NOMO-1 treated with dmso at 0.1 percent for 144 hours (cell line): ENCODE data around the gene SAMD15.
"Not testable (repeated sequence)": the region's sequence is repeated elsewhere in the genome, so short reads cannot be mapped to it uniquely, and the experiment has no call there.

Experiments used
- DNase-seq: peaks from one replicate; lab custom pipeline; 2025; ENCODE audit not compliant: unreplicated experiment; lab: John Stamatoyannopoulos, UW

Gene SAMD15

DNA sequence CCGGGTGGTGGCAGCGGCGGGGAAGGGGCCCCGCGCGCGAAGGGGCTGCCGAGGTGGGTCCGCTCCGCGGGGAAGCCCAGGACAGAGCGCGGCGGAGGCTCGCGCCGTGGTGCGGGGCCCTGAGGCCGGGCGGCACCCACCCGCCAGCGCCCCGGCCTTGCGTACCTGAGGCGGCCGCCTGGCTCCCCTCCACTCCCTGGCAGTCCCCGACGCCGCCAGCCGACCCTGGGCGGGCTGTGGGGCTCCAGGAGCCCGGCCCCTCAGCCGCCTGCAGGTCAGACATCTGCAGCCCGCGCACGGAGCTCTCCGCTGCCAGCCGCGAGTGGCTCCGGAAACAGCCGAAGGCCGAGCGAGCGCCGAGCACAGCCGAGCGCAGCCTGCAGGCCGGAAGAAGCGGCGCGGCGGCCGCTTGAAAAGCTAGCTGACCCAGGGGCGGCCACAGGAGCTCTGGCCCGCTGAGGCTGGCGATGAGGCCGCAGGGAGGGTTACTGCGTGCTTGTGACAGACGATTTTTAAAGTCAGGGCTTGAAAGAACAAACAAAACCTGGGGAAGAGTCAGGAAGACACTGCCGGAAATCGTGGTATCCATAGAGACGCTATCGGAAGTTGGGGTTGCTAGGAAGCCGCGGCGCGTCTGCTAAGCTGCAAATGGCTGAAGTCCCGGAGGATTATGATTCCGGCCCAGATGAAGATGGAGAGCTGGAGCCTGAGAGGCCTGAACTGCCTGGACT is at the start of gene SAMD15, which contains the start of gene TMED8:
SAMD15 (plus strand) TSS at position 609 of the 731 bp plus-strand sequence; CDS start at position 649, 40 bp downstream.
TMED8 (minus strand) TSS at position 324 of the 731 bp plus-strand sequence; CDS start at position 283, 41 bp downstream.
- peak; percentile 83 for DNase-seq

DNA sequence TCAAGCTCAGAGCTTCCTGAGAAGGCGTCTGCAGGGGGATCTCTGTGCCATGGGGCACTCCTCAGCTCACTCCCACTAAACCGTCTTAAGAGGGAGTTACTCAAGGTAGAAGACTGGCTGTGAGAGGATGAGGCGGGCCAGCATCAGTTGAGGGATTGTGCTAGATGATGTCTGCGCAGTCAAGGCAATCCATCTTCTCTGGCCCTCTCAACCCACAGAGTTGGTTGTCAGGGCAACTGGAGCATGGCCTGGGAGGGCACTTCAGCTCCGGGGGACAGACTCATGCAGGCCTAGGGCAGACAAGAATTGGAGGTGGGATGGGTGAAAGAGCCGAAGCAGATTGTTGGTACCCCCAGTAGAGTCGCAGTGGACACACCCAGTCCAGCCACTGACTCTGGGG is 47.3 kb upstream of the SAMD15 start:
- no peak for DNase-seq

DNA sequence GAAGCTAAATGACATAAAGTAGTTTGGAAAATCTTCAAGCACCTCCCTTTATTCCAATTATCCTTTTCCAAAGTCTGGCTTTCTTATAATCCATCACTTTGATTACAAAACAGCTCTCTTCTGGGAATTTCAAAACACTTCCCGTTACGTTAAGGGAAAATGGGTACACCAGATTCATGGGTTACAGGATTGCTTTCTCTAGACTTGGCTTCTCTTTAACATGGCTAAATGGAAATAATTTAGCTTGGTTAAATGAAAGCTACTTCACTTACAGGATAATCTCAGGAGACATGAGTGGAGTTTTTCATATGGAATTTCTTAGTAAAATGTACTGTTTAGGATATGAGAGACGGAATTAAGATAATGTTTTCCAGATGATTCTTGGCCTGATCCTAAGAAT is 41.6 kb upstream of the SAMD15 start:
- DNase-seq, result no peak

DNA sequence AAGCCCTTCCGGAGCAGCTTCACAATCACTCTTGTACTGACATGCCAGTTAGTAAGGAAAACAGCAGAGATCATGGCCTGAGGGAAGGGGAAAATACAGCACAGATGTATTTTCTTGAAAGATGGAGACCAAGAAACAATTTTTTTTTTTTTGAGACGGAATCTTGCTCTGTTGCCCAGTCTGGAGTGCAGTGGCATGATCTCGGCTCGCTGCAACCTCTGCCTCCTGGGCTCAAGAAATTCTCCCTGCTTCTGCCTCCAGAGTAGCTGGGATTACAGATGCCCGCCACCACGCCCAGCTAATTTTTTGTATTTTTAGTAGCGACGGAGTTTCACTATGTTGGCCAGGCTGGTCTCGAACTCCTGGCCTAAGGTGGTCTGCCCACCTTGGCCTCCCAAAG is 39.9 kb upstream of the SAMD15 start:
- not testable (repeated sequence) for DNase-seq

DNA sequence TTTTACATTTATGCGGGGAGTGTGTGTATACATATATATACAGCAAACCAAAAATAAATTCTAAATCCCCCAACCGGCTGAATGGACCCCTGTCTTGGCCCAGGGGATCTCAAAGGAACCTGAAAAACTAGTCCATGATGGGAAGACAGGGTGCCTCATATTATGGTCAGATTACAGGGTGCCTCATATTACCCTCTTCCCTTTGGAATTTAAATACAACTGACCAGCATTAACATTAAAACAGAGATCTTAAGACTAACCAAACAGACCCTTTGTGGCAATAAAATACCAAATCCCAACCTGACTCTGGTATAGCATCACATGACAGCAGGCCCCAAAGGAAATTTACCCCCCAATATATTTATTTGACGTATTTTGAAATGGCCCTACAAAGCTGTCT is 39.3 kb upstream of the SAMD15 start:
- DNase-seq, result no peak

DNA sequence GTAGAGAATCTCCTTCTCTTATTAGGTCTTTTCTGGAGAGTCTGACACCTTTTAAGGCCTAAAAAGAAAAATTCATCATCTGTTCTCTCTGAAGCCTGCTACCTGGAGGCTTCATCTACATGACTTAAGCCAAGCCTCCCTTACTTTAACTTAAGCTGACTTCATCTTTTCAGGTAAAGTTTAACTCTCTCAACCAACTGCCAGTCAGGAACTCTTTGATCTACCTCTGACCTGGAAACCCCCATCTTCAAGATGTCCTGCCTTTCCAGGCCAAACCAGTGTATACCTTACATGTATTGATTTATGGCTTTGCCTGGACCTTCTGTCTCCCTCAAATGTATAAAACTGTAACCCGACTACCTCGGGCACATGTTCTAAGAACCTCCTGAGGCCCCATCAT is 38.9 kb upstream of the SAMD15 start:
- DNase-seq, result no peak

DNA sequence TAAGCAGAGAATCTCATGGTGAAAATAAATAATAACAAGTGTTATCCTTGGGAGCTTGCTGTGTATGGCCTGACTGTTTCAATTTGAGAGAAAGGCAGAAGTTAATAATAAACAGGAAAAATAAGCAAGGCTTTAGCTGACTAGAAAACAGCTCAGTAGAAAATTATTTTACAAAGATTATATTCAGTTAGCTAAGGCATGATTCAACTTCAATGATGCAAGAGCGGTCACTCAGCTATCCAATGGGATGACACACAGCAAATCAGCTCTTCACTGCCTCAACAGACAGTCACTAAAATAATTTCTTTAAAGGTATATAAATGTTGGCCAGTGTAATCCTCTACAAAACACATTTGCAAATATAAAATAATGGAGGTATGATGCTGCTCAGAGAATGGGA is 37.8 kb upstream of the SAMD15 start:
- DNase-seq, result no peak

DNA sequence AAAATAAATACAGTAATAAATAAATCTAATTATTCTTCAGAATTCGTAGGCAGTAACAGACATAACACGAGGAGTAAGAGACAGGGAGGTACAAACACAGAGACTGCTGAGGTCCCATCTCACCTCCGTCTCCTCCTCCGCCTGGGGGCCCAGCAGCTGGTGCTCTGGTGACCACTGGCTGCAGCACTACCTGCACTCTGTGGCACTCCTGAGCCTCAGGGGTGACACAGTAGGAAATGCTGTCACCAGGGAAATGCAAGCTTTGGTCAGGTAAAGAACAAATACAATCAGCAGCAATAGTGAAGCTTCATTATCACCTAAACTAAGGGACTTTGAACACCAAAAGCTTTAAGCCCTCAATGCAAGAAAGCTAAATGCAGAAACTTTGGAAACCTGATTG is 36.8 kb upstream of the SAMD15 start:
- no peak for DNase-seq

DNA sequence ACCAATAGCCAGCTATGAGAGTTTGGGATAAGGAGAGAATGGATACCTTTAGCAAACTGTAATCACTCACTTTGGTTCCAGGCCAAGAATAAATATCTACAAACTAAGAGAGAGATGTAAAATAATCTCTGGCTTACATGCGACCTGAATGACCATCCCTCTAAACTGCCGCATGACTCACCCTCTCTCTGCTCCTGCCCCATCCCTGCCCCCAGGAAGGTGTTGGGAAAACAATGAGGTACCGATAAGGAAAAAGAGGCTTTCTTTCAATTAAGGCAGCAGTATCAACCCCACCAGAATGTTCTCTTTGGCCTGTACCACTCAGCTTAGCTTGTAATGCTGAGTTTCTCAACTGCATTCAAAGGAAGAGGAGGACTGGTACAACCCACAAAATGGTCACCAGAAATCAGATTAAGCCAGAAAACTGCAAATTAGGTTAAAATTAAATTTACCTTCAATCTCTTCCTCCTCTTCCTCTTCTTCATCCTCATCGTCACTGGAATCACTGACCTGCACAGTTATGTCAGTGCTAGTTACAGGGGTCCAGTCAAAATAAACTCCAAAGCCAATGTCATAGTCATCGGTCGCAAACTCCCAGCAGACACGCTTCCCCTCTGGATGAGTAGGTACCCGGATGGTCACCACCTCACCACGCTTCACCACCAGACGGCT is 34.3 kb upstream of the SAMD15 start:
- no peak for DNase-seq

DNA sequence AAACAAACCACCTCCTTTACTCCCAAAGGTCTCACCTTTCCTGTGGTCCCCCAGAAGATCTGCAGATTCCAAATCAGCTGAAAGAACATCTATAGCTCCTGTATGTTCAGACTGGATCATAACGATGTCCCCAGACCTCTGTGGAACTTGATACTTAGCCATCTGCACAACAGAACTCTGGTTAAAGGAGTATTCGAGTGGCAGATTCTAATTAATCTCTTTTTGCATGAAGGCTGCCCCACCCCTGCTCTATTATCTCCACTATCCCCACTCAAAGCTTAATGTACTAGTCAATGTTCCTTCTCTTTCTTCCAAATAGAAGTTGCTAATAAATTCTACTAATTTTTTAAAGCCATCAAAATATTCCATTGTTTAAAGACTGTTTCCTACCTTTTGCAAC is 33.5 kb upstream of the SAMD15 start:
- DNase-seq, result no peak

DNA sequence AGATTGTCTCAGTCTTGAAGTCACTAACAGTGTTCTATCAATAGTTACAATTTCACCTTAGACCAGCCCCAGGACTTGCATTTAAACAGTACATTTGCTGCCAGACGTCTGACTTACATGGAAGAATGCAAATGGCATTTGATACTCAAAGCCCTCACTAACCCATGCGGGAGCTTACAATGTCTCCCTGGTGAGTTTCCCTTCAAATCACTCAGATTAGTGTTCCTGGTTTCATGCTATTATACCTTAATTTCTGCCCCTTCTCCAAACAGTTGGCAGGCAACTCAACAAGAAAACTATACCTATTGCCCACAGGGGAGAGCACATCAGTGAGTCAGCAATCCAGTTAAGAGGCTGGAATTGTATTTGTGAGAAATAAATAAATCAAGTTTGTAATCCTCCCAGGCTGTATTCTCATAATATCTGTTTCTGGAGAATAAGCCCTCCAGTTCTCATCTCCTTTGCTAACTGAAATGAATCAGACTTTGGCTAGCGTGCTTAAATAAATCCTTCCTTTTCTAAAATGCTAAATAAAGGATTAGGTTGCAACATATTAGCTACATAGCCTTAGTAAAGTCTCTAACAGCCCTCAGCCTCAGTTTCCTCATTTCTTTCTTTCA is 32.7 kb upstream of the SAMD15 start:
- DNase-seq, result no peak

DNA sequence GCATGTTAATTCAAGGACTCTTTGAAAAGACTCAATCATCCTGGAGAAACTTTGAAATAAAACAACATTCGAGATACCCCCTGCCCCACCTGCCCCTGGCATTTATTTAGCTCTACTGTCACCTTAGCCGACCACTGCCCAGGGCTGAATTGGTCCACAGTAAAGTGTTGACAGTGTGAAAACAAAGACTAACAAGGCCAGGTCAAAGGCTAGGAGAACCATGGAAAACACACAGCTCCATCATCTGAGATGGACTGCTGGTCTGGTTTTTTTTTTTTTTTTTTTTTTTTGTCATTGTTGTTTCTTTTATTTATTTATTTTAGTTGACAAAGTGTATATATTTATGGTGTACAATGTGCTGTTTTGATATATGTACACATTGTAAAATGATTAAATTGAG is 30.7 kb upstream of the SAMD15 start:
- DNase-seq, result no peak

DNA sequence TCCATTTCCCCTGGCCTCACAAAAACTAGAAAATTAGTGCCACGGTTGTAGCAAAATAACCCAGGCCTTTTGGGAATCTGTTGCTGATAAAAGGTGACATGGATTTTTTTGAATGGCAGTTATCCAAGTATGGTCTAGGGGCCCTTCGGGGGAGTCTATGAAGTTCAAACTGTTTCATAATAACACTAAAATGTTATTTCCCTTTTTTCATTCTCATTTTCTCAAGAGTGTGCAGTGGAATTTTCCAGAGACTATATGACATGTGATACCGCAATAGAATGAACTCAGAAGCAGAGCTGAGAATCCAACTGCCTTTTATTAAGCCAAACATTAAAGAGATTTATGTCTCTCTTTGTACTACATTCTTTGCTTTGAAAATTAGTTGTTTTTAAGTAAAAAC is 29.4 kb upstream of the SAMD15 start:
- DNase-seq, result peak; percentile 85

DNA sequence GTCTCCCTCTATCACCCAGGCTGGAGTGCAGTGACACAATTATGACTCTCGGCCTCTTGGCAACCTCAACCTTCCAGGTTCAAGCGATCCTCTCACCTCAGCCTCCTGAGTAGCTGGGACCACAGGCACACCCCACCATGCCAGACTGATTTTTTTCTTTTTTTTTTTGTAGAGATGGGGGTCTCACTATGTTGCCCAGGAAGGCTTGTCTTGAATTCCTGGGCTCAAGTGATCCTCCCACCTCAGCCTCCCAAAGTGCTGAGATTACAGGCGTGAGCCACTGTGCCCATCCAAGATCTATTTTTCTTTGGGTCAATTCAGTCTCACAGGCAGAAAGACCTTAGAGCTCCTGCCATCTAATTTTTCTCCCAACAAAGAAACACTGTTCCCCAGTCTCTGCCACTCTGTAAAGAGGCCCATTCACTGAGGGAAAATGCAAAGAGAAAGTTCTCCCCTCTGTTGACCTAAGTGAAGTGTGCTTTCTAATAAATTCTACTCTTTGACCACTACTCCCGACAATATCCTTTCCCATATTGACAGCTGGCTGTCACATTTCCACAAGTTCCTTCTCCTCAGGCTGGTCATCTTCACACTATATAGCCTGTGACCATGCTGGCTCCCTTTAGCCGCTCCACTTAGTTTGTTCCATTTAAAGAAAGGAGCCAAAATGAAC is 23.6 kb upstream of the SAMD15 start:
- DNase-seq, result no peak

DNA sequence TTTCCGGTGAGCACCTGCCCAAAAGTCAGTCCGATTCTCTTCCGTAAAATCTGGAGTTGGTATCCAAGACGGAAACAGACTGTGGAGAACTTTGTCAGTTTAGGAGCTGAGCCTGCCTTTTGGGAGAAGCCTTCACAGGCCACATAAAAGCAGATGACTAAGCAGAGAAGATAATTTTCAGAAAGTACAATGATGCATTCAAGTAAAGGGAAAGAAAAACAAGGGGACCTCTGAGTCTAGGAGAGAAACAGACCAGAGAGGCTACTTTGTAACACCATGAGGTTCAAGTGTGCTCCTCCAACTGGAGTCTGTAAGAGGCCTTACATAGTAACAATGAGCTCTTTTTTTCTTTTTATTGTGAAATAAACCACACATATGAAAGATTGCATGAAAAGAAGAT is 21.4 kb upstream of the SAMD15 start:
- no peak for DNase-seq

DNA sequence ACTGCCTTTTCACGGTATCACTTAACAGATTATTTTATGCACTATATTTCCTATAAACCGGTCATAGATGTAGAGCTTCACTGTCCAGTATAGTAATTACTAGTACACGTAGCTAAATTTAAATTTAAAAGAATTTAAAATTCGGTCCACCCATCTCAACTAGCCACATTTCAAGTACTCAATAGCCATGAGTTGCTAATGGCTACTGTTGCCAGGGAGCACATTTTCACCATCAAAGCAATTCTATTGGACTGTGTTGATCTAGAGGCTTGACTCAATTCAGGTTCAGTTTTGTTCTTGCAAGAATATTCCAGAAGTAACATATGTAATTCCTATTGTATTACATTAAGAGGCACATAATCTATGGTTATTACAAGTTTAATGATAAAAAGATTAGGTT is 20.3 kb upstream of the SAMD15 start:
- no peak for DNase-seq

DNA sequence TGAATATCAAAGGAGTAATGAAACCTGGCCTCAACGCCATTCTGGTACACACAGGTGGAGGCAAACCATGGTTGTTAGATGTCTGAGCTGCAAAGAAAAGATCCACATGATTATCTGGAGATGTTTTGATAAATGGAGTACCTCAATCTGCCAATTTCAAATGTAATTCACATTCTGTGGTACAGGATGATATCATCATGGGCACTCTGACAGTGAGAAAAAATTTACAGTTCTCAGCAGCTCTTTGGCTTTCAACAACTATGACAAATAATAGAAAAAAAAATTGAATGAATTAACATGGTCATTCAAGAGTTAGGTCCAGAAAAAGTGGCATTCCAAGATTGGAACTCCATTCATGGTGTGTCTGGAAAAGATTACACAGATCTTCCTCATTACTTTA is 17.6 kb upstream of the SAMD15 start:
- no peak for DNase-seq

DNA sequence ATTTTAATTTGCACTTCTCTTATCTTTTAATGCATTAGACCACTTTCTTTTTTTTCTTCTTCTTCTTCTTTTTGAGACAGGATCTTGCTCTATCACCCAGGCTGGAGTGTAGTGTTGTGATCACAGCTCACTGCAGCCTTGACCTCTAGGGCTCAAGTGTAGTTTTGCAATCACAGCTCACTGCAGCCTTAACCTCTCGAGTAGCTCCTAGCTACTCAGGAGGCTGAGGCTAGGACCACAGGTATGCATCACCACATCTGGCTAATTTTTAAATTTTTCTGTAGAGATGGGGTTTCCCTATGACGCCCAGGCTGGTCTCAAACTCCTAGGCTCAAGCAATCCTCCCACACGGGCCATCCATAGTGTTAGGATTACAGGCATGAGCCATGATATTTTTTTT is 13.0 kb upstream of the SAMD15 start:
- DNase-seq, result no peak

DNA sequence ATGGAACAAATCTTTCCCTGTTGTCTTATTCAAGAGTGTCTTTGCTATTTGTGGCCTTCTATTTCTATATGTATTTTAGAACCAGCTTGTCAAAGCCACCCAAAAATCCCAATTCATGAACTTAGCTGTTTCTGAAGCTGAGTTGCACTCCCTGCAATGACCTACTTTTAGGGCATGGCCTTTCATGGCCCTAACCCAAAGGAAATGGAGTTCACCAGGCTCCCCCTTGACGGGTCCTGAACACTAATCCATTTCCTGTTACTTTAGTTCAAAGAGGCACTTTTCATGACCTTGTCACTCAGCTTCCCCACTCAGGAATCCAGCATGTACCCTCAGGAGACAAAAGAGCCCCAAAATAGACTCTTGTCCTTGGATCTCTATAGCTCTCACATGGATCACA is 7.9 kb upstream of the SAMD15 start:
- no peak for DNase-seq

DNA sequence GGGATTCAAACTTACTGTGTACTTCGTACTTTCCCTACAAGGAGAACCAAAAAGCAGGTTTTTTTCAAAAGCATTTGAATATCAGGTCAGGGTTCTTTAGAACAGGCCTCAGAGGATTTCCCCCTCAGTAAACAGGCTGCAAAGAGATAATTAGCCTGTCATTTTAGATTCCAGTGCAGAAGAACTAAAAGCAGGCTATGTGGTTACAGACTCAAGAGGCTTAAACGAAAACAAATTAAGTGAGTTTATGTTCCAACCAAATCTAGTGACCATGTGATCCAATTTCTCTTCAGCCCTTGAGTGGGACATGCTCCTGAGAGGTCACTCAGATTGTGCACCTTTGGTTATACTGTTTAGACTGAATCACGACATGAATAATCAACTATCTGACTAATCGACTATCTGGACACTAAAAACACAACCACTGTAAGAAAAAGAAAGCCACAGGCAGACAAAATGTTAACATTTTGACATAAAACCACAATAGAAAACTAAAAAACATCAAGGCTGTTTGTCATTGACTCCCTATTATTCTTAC is 4.8 kb upstream of the SAMD15 start:
- DNase-seq, result no peak

DNA sequence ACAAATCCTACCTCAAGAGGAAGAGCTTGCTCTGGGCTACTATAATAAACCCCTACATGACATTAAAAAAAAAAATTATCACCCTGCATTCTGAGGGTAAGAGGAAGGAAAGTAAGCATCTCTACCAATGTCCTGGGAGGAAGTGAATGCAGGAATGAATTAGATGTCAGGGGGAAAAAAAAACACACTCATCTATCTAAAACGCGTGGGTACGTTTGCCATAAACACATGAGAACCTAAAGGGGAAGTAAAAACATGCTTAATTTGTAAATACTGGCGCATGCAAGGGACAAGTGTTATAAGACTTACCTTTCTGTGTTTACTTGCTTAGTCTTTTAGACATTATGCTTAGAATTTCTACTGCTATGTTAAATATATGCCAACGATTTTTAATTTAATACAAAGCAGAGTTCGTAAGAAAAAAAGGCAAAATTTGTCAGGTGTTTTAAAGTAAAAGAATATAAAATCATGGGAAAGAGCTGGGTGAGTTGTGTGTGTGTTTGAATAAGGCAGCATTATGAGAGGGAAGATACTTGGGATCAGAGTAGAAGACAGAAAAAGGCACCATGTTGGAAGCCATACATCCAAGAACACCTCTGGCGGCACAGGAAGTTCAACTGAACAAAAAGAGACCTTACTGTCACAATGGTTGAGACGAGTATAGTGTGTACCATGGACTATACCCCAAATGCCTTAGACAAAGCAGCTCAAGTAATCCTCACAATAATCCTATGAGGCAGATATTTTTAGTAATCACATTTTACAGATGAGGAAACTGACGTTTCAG is 1.8 kb upstream of the SAMD15 start:
- DNase-seq, result no peak
